Mesothelial cell of epicardium (in vitro differentiated cells): Measurements from ENCODE around the gene BLM. TPM values are rescaled to one million over a fixed set of nuclear protein-coding genes. Genes with fewer than 3 reads are reported as not detected.

Experiments
- DNase-seq, 2 experiments: peaks; one replicate each; pipeline ENCODE4 v3.0.0; 2021; ENCODE audit warnings: low spot score in 2 of 2; ENCODE audit not compliant: unreplicated experiment in 2 of 2
- H3K27ac Mint-ChIP-seq: 2 replicates; pipeline ENCODE4 v1.8.0; 2021; ENCODE audit warnings: mixed read lengths
- H3K27me3 Mint-ChIP-seq: 2 replicates; pipeline ENCODE4 v1.8.0; 2021; ENCODE audit warnings: low read depth, mixed read lengths
- H3K36me3 Mint-ChIP-seq: 2 replicates; pipeline ENCODE4 v1.8.0; 2021; ENCODE audit warnings: mixed read lengths
- H3K4me1 Mint-ChIP-seq: 2 replicates; pipeline ENCODE4 v1.8.0; 2021; ENCODE audit warnings: mixed read lengths
- H3K4me3 Mint-ChIP-seq: 2 replicates; pipeline ENCODE4 v1.8.0; 2021; ENCODE audit warnings: mild to moderate bottlenecking, moderate library complexity, mixed read lengths
- H3K9me3 Mint-ChIP-seq: 2 replicates; pipeline ENCODE4 v1.8.0; 2021; ENCODE audit warnings: mixed read lengths
- total RNA-seq: library from RNA; stranded (reverse); gene quantifications from 3 replicates; pipeline ENCODE4 v1.2.1, GENCODE V29; 2021
- TF ChIP-seq, protein P1 (sequence below): fragments of 200-600 bp; sonication (generic); IDR thresholded peaks from one replicate; pipeline ENCODE4 v1.5.0; 2021; ENCODE audit warnings: antibody characterized with exemption; ENCODE audit not compliant: unreplicated experiment

The BLM gene
- total RNA-seq, 1 donor from 2014 or later = 13.4 TPM

DNA sequence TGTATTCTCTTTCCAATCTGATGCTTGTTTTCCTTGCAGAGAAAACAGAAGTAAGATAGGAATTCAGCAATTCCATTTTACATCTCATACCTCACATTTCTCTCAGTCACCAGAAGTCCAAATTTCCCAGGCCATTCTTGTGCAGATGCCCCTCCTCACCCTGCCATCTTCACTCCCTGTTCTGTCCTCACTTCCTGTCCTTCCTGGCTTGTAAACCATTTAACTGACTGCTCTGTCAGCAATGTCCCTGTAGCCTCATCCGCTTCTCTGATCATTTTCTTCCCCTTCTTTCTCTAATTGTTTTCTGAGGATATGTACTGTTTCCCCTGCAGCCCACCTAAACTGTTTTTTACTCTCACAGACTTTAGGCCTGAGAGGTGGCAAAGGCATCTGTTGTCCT lies 40.3 kb downstream of the BLM start:
- Mint-ChIP-seq H3K27ac (peak overlapping the region; percentile 88), H3K9me3 (no peaks in the 10 kb centered on the region), H3K36me3 (peaks cover 4% of the 10 kb centered on the region), H3K4me1 (peaks cover 31% of the 10 kb centered on the region), H3K27me3 (no peaks in the 10 kb centered on the region), H3K4me3 (no peak overlapping the region)
- TF ChIP-seq, protein P1, sequence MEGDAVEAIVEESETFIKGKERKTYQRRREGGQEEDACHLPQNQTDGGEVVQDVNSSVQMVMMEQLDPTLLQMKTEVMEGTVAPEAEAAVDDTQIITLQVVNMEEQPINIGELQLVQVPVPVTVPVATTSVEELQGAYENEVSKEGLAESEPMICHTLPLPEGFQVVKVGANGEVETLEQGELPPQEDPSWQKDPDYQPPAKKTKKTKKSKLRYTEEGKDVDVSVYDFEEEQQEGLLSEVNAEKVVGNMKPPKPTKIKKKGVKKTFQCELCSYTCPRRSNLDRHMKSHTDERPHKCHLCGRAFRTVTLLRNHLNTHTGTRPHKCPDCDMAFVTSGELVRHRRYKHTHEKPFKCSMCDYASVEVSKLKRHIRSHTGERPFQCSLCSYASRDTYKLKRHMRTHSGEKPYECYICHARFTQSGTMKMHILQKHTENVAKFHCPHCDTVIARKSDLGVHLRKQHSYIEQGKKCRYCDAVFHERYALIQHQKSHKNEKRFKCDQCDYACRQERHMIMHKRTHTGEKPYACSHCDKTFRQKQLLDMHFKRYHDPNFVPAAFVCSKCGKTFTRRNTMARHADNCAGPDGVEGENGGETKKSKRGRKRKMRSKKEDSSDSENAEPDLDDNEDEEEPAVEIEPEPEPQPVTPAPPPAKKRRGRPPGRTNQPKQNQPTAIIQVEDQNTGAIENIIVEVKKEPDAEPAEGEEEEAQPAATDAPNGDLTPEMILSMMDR = no peak
- DNase-seq = no peak

DNA sequence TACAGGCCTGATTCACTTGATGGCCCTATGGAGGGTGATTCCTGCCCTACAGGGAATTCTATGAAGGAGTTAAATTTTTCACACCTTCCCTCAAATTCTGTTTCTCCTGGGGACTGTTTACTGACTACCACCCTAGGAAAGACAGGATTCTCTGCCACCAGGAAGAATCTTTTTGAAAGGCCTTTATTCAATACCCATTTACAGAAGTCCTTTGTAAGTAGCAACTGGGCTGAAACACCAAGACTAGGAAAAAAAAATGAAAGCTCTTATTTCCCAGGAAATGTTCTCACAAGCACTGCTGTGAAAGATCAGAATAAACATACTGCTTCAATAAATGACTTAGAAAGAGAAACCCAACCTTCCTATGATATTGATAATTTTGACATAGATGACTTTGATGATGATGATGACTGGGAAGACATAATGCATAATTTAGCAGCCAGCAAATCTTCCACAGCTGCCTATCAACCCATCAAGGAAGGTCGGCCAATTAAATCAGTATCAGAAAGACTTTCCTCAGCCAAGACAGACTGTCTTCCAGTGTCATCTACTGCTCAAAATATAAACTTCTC lies 43.6 kb downstream of the BLM start:
- Mint-ChIP-seq H3K27ac (peak overlapping the region; percentile 32), H3K27me3 (no peaks in the 10 kb centered on the region), H3K4me1 (peaks cover 22% of the 10 kb centered on the region), H3K9me3 (no peaks in the 10 kb centered on the region), H3K4me3 (no peak overlapping the region), H3K36me3 (peaks cover 6% of the 10 kb centered on the region)
- TF ChIP-seq, protein P1 = no peak
- no peak for DNase-seq

DNA sequence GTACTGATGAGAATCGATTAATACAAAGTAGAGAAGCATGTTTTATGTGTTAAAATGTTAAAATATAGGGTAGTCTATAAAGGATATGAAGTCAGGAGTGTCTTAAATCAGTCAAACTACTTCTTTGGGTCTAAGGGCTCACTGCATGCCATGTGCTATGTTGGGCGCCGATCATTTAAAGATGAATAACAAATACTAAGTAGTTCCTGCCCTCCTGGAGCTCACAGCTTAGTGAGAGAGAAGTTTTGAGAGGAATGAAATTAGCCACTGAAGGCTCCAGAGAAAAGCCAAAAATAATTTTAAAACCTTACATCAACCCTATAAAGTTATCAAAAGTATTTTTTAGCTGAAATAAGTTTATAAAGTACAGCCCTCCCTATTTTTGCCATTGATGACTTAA lies 44.5 kb downstream of the BLM start:
- H3K27ac Mint-ChIP-seq = no peak overlapping the region
- TF ChIP-seq, protein P1 = no peak
- no peak for DNase-seq
- H3K36me3 Mint-ChIP-seq = peaks cover 8% of the 10 kb centered on the region
- peaks cover 19% of the 10 kb centered on the region for H3K4me1 Mint-ChIP-seq
- no peaks in the 10 kb centered on the region for H3K9me3 Mint-ChIP-seq
- H3K4me3 Mint-ChIP-seq = no peak overlapping the region
- H3K27me3 Mint-ChIP-seq = no peaks in the 10 kb centered on the region

DNA sequence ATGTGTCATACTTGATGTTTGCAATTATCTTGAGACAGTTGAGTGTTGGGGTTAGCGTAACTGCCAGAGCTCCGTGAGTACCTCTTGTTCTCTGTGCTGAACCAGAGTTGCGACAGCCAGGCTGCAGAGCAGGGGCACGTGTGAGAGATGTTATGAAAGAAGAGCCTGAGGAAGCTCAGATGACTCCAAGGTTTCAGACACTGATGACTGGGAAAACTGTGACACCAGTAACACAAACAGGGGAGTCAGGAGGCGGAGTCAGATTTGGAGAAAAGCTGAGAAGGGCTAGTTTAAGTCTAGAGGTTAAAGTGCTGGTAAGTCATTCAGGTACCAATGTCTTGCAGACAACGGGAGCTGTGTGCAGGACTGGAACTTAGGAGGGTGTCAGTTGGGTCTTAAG lies 45.0 kb downstream of the BLM start:
- peak overlapping the region; percentile 2 for H3K27ac Mint-ChIP-seq
- H3K4me3 Mint-ChIP-seq = no peak overlapping the region
- H3K9me3 Mint-ChIP-seq = no peaks in the 10 kb centered on the region
- peaks cover 8% of the 10 kb centered on the region for H3K36me3 Mint-ChIP-seq
- peaks cover 14% of the 10 kb centered on the region for H3K4me1 Mint-ChIP-seq
- no peak for DNase-seq
- H3K27me3 Mint-ChIP-seq = no peaks in the 10 kb centered on the region
- TF ChIP-seq, protein P1 = no peak

DNA sequence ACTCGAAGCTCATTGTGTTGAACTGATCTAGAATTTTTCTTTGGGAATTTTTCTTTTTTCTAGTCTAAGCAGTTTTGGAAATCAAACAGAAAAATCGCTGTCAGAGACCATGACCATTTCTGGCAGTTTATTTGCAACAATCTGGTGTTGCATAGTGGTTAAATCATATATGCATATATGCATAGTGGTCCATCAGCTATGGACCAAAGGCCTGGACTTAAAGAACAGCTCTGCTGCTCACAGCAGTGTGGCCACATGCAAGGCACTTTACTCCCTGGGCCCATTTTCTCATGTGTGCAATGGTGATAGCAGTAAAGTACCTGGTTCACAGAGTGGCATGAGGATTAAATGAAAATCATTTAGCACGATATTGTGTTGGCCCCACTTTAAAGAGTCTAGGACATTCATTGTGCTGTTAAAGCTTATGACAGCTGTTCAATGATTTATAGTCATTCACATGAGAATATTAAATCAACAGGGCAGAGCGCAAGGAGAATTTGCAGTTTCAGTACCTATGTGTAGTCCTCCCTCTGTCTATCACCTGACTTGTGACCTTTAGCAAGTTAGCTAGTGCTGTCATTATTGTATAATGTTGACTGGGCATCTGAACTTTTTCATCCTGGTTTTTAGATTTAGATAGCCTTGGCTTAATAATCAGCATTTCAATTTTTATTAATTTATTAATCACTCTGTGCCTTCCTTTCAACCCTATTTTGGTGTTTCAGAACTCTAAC lies 46.4 kb downstream of the BLM start:
- no peak for DNase-seq
- H3K9me3 Mint-ChIP-seq = no peaks in the 10 kb centered on the region
- H3K4me3 Mint-ChIP-seq = no peak overlapping the region
- peaks cover 5% of the 10 kb centered on the region for H3K4me1 Mint-ChIP-seq
- peaks cover 8% of the 10 kb centered on the region for H3K36me3 Mint-ChIP-seq
- no peak overlapping the region for H3K27ac Mint-ChIP-seq
- H3K27me3 Mint-ChIP-seq = no peaks in the 10 kb centered on the region
- TF ChIP-seq, protein P1 = no peak
